Measurements from ENCODE around the gene C12orf57. TPM values are rescaled to one million over a fixed set of nuclear protein-coding genes. Genes with fewer than 3 reads are reported as not detected.

Gene C12orf57
- total and polyA plus RNA-seq, 10 of the 15 experiments (the other 5 are each of a cell fraction or from before 2014, with no cell fraction given): 64.5 to 377 (median 211) TPM

- TF ChIP-seq ZBTB11 (CRISPR knock-in tag; IDR thresholded peaks at IDR 0.05): 0 out of 2 replicates have a peak, but pooled peaks have one; percentile 22
- TF ChIP-seq ZBED1 (IDR thresholded peaks at IDR 0.05; ENCODE audit: borderline replicate concordance): 0 out of 2 replicates have a peak, but pooled peaks have one; percentile 11
- no peak for TF ChIP-seq SUPT20H (IDR thresholded peaks at IDR 0.05; ENCODE audit: borderline replicate concordance, control insufficient read depth, low read depth, low read length)
- no peak for TF ChIP-seq ZNF24 (IDR thresholded peaks at IDR 0.05)
- TF ChIP-seq E2F4 (IDR thresholded peaks at IDR 0.05; ENCODE audit: low read depth, low read length): no peak
- TF ChIP-seq POLR2AphosphoS5 (IDR thresholded peaks at IDR 0.05; ENCODE audit: low read length): 0 out of 2 replicates have a peak, but pooled peaks have one; percentile 3
- no peak for TF ChIP-seq IKZF2 (IDR thresholded peaks at IDR 0.05)
- TF ChIP-seq ATF7 (IDR thresholded peaks at IDR 0.05; ENCODE audit: low read depth): peak; percentile 5; the same call in 1 of the 2 replicates
- TF ChIP-seq BCL11A (IDR thresholded peaks at IDR 0.05; ENCODE audit: low read depth, low read length): 0 out of 2 replicates have a peak, but pooled peaks have one; percentile 9
- 0 out of 2 replicates have a peak, but pooled peaks have one; percentile 24 for TF ChIP-seq SMAD5 (IDR thresholded peaks at IDR 0.05; ENCODE audit: low read depth)
Observed at GRCh38 chr12:6954316-6955107, 10.7 kb downstream of the C12orf57 start (continued).

Measured in GM12878 (cell line).